ENCODE data around the gene CEACAM19. TPM values are rescaled to one million over a fixed set of nuclear protein-coding genes. Genes with fewer than 3 reads are reported as not detected.

The CEACAM19 gene
- polyA plus RNA-seq, 1 experiment: 8.9 TPM

- no peaks in the 10 kb centered on the region for H3K27me3 ChIP-seq (ENCODE audit: control insufficient read depth, insufficient read depth, low read length)
- ChIA-PET POLR2A (no interaction called here), CTCF (interaction anchor here (0.7 to 4.1 kb wide), 7 partner anchors 10 to 83 kb away, joined by 5 to 31 read pairs (median 8); no protein-coding TSS in a partner anchor)
- DNase-seq (ENCODE audit: low read depth): no peak
- no peak overlapping the region for H3K4me3 ChIP-seq (ENCODE audit: low read depth, low read length)
- no peak for TF ChIP-seq CTCF (IDR thresholded peaks at IDR 0.05; ENCODE audit: insufficient read depth, low read depth, low read length)
- peaks cover 37% of the 10 kb centered on the region for H3K36me3 ChIP-seq (ENCODE audit: control insufficient read depth, insufficient read depth, low read length)
Observed at GRCh38 chr19:44653343-44653742, 17.9 kb upstream of the CEACAM19 start.

- H3K36me3 ChIP-seq (ENCODE audit: control insufficient read depth, insufficient read depth, low read length): peaks cover 42% of the 10 kb centered on the region
- POLR2A ChIA-PET: no interaction called here
Observed at GRCh38 chr19:44653977-44654774, 17.1 kb upstream of the CEACAM19 start.

GRCh38 chr19:44657211-44657921, 13.9 kb upstream of the CEACAM19 start:
- CTCF ChIA-PET: interaction anchor here (0.9 to 5.6 kb wide), 24 partner anchors 9 to 192 kb away, joined by 3 to 82 read pairs (median 6); partner anchors contain the start of genes IGSF23, NECTIN2 and PVR
- Histone ChIP-seq H3K36me3 (ENCODE audit: control insufficient read depth, insufficient read depth, low read length) (peaks cover 43% of the 10 kb centered on the region), H3K4me3 (ENCODE audit: low read depth, low read length) (no peak overlapping the region), H3K27me3 (ENCODE audit: control insufficient read depth, insufficient read depth, low read length) (no peaks in the 10 kb centered on the region)
- DNase-seq (ENCODE audit: low read depth): no peak
- POLR2A ChIA-PET: no interaction called here
- peak; percentile 91 for TF ChIP-seq CTCF (IDR thresholded peaks at IDR 0.05; ENCODE audit: insufficient read depth, low read depth, low read length)

More at GRCh38 chr19:44653977-44654774, 17.1 kb upstream of the CEACAM19 start:
- no peak for DNase-seq (ENCODE audit: low read depth)
- H3K4me3 ChIP-seq (ENCODE audit: low read depth, low read length): no peak overlapping the region
- no peaks in the 10 kb centered on the region for H3K27me3 ChIP-seq (ENCODE audit: control insufficient read depth, insufficient read depth, low read length)
- CTCF ChIA-PET: interaction anchor here (0.6 to 4.1 kb wide), 15 partner anchors 9 to 154 kb away, joined by 3 to 31 read pairs (median 4); partner anchors contain the start of gene ZNF180
- peak; percentile 50 for TF ChIP-seq CTCF (IDR thresholded peaks at IDR 0.05; ENCODE audit: insufficient read depth, low read depth, low read length)

- H3K36me3 ChIP-seq (ENCODE audit: control insufficient read depth, insufficient read depth, low read length): peaks cover 44% of the 10 kb centered on the region
Observed at GRCh38 chr19:44658069-44658733, 13.1 kb upstream of the CEACAM19 start.

More at GRCh38 chr19:44658069-44658733, 13.1 kb upstream of the CEACAM19 start:
- TF ChIP-seq CTCF (IDR thresholded peaks at IDR 0.05; ENCODE audit: insufficient read depth, low read depth, low read length): no peak
- no peaks in the 10 kb centered on the region for H3K27me3 ChIP-seq (ENCODE audit: control insufficient read depth, insufficient read depth, low read length)
- CTCF ChIA-PET: interaction anchor here (1.5 to 5.6 kb wide), 13 partner anchors 10 to 96 kb away, joined by 4 to 82 read pairs (median 11); partner anchors contain the start of gene PVR
- H3K4me3 ChIP-seq (ENCODE audit: low read depth, low read length): no peak overlapping the region
- no peak for DNase-seq (ENCODE audit: low read depth)
- POLR2A ChIA-PET: no interaction called here
